ENCODE results near the gene C1orf105.
"Not testable (repeated sequence)": the region's sequence is repeated elsewhere in the genome, so short reads cannot be mapped to it uniquely, and the experiment has no call there.

The C1orf105 gene

GRCh38 chr1:172420385-172420784 lies at the start of gene C1orf105:
TSS of gene C1orf105 (plus strand) at chr1:172420685. CDS start at chr1:172420886, 201 bp downstream.
- Histone ChIP-seq H3K4me1 (ENCODE audit: control insufficient read depth, insufficient read depth, low read length) (no peaks in the 10 kb centered on the region), H3K9ac (ENCODE audit: low read length in 2 of 2) (no peak within 1 kb of the TSS), H3K36me3 (ENCODE audit: control insufficient read depth in 2 of 2, insufficient read depth in 2 of 2, low read length in 2 of 2) (no peaks in the 10 kb centered on the region), H3K9me3 (ENCODE audit: control insufficient read depth in 2 of 2, low read length in 2 of 2) (no peaks in the 10 kb centered on the region), H3K4me3 (ENCODE audit: low read length in 2 of 2) (no peak within 1 kb of the TSS), H3K27me3 (ENCODE audit: control insufficient read depth in 1 of 2, insufficient read depth in 2 of 2, low read length in 2 of 2) (no peaks in the 10 kb centered on the region), H3K27ac (ENCODE audit: low read length) (no peak within 1 kb of the TSS)

- H3K9me3 ChIP-seq (ENCODE audit: control insufficient read depth in 2 of 2, low read length in 2 of 2); H3K27me3 ChIP-seq (ENCODE audit: control insufficient read depth in 1 of 2, insufficient read depth in 2 of 2, low read length in 2 of 2); H3K9ac ChIP-seq (ENCODE audit: low read length in 2 of 2); H3K27ac ChIP-seq (ENCODE audit: low read length); H3K36me3 ChIP-seq (ENCODE audit: control insufficient read depth in 2 of 2, insufficient read depth in 2 of 2, low read length in 2 of 2); H3K4me3 ChIP-seq (ENCODE audit: low read length in 2 of 2); H3K4me1 ChIP-seq (ENCODE audit: control insufficient read depth, insufficient read depth, low read length): not testable (repeated sequence)
Measured at GRCh38 chr1:172371646-172372045, 48.8 kb upstream of the C1orf105 start.

- H3K36me3 ChIP-seq (ENCODE audit: control insufficient read depth in 2 of 2, insufficient read depth in 2 of 2, low read length in 2 of 2), result no peaks in the 10 kb centered on the region
- no peaks in the 10 kb centered on the region for H3K9me3 ChIP-seq (ENCODE audit: control insufficient read depth in 2 of 2, low read length in 2 of 2)
- no peak overlapping the region for H3K27ac ChIP-seq (ENCODE audit: low read length)
- H3K9ac ChIP-seq (ENCODE audit: low read length in 2 of 2), result no peak overlapping the region
- no peaks in the 10 kb centered on the region for H3K27me3 ChIP-seq (ENCODE audit: control insufficient read depth in 1 of 2, insufficient read depth in 2 of 2, low read length in 2 of 2)
- H3K4me1 ChIP-seq (ENCODE audit: control insufficient read depth, insufficient read depth, low read length), result no peaks in the 10 kb centered on the region
- H3K4me3 ChIP-seq (ENCODE audit: low read length in 2 of 2), result no peak overlapping the region
Measured at GRCh38 chr1:172373864-172374263, 46.6 kb upstream of the C1orf105 start.

GRCh38 chr1:172375211-172375631 lies 45.3 kb upstream of the C1orf105 start:
- no peak overlapping the region for H3K27ac ChIP-seq (ENCODE audit: low read length)
- no peaks in the 10 kb centered on the region for H3K36me3 ChIP-seq (ENCODE audit: control insufficient read depth in 2 of 2, insufficient read depth in 2 of 2, low read length in 2 of 2)
- no peak overlapping the region for H3K9ac ChIP-seq (ENCODE audit: low read length in 2 of 2)
- no peaks in the 10 kb centered on the region for H3K4me1 ChIP-seq (ENCODE audit: control insufficient read depth, insufficient read depth, low read length)
- H3K27me3 ChIP-seq (ENCODE audit: control insufficient read depth in 1 of 2, insufficient read depth in 2 of 2, low read length in 2 of 2), result no peaks in the 10 kb centered on the region
- H3K4me3 ChIP-seq (ENCODE audit: low read length in 2 of 2), result no peak overlapping the region
- no peaks in the 10 kb centered on the region for H3K9me3 ChIP-seq (ENCODE audit: control insufficient read depth in 2 of 2, low read length in 2 of 2)

- Histone ChIP-seq H3K4me1 (ENCODE audit: control insufficient read depth, insufficient read depth, low read length) (no peaks in the 10 kb centered on the region), H3K4me3 (ENCODE audit: low read length in 2 of 2) (no peak overlapping the region)
Measured at GRCh38 chr1:172376431-172376830, 44.1 kb upstream of the C1orf105 start.

GRCh38 chr1:172377565-172377964 lies 42.9 kb upstream of the C1orf105 start:
- Histone ChIP-seq H3K9ac (ENCODE audit: low read length in 2 of 2) (no peak overlapping the region), H3K27ac (ENCODE audit: low read length) (no peak overlapping the region), H3K9me3 (ENCODE audit: control insufficient read depth in 2 of 2, low read length in 2 of 2) (no peaks in the 10 kb centered on the region), H3K4me3 (ENCODE audit: low read length in 2 of 2) (no peak overlapping the region), H3K4me1 (ENCODE audit: control insufficient read depth, insufficient read depth, low read length) (no peaks in the 10 kb centered on the region), H3K27me3 (ENCODE audit: control insufficient read depth in 1 of 2, insufficient read depth in 2 of 2, low read length in 2 of 2) (no peaks in the 10 kb centered on the region), H3K36me3 (ENCODE audit: control insufficient read depth in 2 of 2, insufficient read depth in 2 of 2, low read length in 2 of 2) (no peaks in the 10 kb centered on the region)

More at GRCh38 chr1:172376431-172376830, 44.1 kb upstream of the C1orf105 start:
- no peaks in the 10 kb centered on the region for H3K36me3 ChIP-seq (ENCODE audit: control insufficient read depth in 2 of 2, insufficient read depth in 2 of 2, low read length in 2 of 2)
- no peak overlapping the region for H3K9ac ChIP-seq (ENCODE audit: low read length in 2 of 2)
- H3K27me3 ChIP-seq (ENCODE audit: control insufficient read depth in 1 of 2, insufficient read depth in 2 of 2, low read length in 2 of 2), result no peaks in the 10 kb centered on the region
- no peak overlapping the region for H3K27ac ChIP-seq (ENCODE audit: low read length)
- no peaks in the 10 kb centered on the region for H3K9me3 ChIP-seq (ENCODE audit: control insufficient read depth in 2 of 2, low read length in 2 of 2)

GRCh38 chr1:172378109-172378760 lies 42.2 kb upstream of the C1orf105 start:
- no peak overlapping the region for H3K4me3 ChIP-seq (ENCODE audit: low read length in 2 of 2)
- no peaks in the 10 kb centered on the region for H3K4me1 ChIP-seq (ENCODE audit: control insufficient read depth, insufficient read depth, low read length)
- no peaks in the 10 kb centered on the region for H3K36me3 ChIP-seq (ENCODE audit: control insufficient read depth in 2 of 2, insufficient read depth in 2 of 2, low read length in 2 of 2)
- H3K9me3 ChIP-seq (ENCODE audit: control insufficient read depth in 2 of 2, low read length in 2 of 2), result no peaks in the 10 kb centered on the region
- no peaks in the 10 kb centered on the region for H3K27me3 ChIP-seq (ENCODE audit: control insufficient read depth in 1 of 2, insufficient read depth in 2 of 2, low read length in 2 of 2)
- no peak overlapping the region for H3K27ac ChIP-seq (ENCODE audit: low read length)
- no peak overlapping the region for H3K9ac ChIP-seq (ENCODE audit: low read length in 2 of 2)

- Histone ChIP-seq H3K4me3 (ENCODE audit: low read length in 2 of 2) (no peak overlapping the region), H3K36me3 (ENCODE audit: control insufficient read depth in 2 of 2, insufficient read depth in 2 of 2, low read length in 2 of 2) (no peaks in the 10 kb centered on the region), H3K9ac (ENCODE audit: low read length in 2 of 2) (no peak overlapping the region), H3K9me3 (ENCODE audit: control insufficient read depth in 2 of 2, low read length in 2 of 2) (no peaks in the 10 kb centered on the region), H3K27me3 (ENCODE audit: control insufficient read depth in 1 of 2, insufficient read depth in 2 of 2, low read length in 2 of 2) (no peaks in the 10 kb centered on the region), H3K27ac (ENCODE audit: low read length) (no peak overlapping the region), H3K4me1 (ENCODE audit: control insufficient read depth, insufficient read depth, low read length) (peaks cover 3% of the 10 kb centered on the region)
Measured at GRCh38 chr1:172380441-172381244, 39.8 kb upstream of the C1orf105 start.

- no peak overlapping the region for H3K4me3 ChIP-seq (ENCODE audit: low read length in 2 of 2)
- peaks cover 3% of the 10 kb centered on the region for H3K4me1 ChIP-seq (ENCODE audit: control insufficient read depth, insufficient read depth, low read length)
- no peak overlapping the region for H3K27ac ChIP-seq (ENCODE audit: low read length)
Measured at GRCh38 chr1:172381946-172382345, 38.5 kb upstream of the C1orf105 start.

GRCh38 chr1:172382406-172382805 lies 38.1 kb upstream of the C1orf105 start:
- Histone ChIP-seq H3K36me3 (ENCODE audit: control insufficient read depth in 2 of 2, insufficient read depth in 2 of 2, low read length in 2 of 2) (peaks cover 0 to 2% of the 10 kb centered on the region in 2 donors), H3K4me3 (ENCODE audit: low read length in 2 of 2) (no peak overlapping the region), H3K9ac (ENCODE audit: low read length in 2 of 2) (no peak overlapping the region), H3K27ac (ENCODE audit: low read length) (no peak overlapping the region), H3K4me1 (ENCODE audit: control insufficient read depth, insufficient read depth, low read length) (peaks cover 3% of the 10 kb centered on the region), H3K9me3 (ENCODE audit: control insufficient read depth in 2 of 2, low read length in 2 of 2) (no peaks in the 10 kb centered on the region), H3K27me3 (ENCODE audit: control insufficient read depth in 1 of 2, insufficient read depth in 2 of 2, low read length in 2 of 2) (no peaks in the 10 kb centered on the region)

More at GRCh38 chr1:172381946-172382345, 38.5 kb upstream of the C1orf105 start:
- H3K36me3 ChIP-seq (ENCODE audit: control insufficient read depth in 2 of 2, insufficient read depth in 2 of 2, low read length in 2 of 2), result peaks cover 0 to 2% of the 10 kb centered on the region in 2 donors
- H3K27me3 ChIP-seq (ENCODE audit: control insufficient read depth in 1 of 2, insufficient read depth in 2 of 2, low read length in 2 of 2), result no peaks in the 10 kb centered on the region
- no peak overlapping the region for H3K9ac ChIP-seq (ENCODE audit: low read length in 2 of 2)
- H3K9me3 ChIP-seq (ENCODE audit: control insufficient read depth in 2 of 2, low read length in 2 of 2), result no peaks in the 10 kb centered on the region

GRCh38 chr1:172382990-172383389 lies 37.5 kb upstream of the C1orf105 start:
- Histone ChIP-seq H3K27ac (ENCODE audit: low read length) (no peak overlapping the region), H3K36me3 (ENCODE audit: control insufficient read depth in 2 of 2, insufficient read depth in 2 of 2, low read length in 2 of 2) (peaks cover 0 to 2% of the 10 kb centered on the region in 2 donors), H3K9ac (ENCODE audit: low read length in 2 of 2) (no peak overlapping the region), H3K4me3 (ENCODE audit: low read length in 2 of 2) (peak overlapping the region in 1 of 2 donors; percentile 41), H3K4me1 (ENCODE audit: control insufficient read depth, insufficient read depth, low read length) (peaks cover 3% of the 10 kb centered on the region), H3K27me3 (ENCODE audit: control insufficient read depth in 1 of 2, insufficient read depth in 2 of 2, low read length in 2 of 2) (no peaks in the 10 kb centered on the region), H3K9me3 (ENCODE audit: control insufficient read depth in 2 of 2, low read length in 2 of 2) (no peaks in the 10 kb centered on the region)
